Measurements from ENCODE around the gene TM7SF2.
A peak's percentile ranks its signal among the peaks of the same experiment; 100 is the strongest.
"Not testable (repeated sequence)": the region's sequence is repeated elsewhere in the genome, so short reads cannot be mapped to it uniquely, and the experiment has no call there.

The TM7SF2 gene

DNA sequence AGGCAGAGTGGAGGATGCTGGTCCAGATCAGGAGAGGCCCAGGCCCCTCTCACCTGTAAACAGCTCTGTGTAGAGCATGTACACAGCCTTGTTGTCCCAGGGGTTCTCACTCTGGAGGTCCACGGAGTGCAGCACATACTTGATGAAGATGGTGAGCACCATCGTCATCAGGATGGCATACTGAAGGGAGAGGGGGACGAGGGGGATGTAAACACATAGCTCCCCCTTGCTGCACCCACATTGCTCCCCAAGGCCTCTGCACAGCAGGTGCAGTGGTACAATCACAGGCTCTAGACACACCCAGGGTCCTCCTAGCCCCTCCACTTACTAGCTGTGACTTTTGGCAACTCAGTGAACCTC lies 19.7 kb downstream of the TM7SF2 start:
- DNase-seq: no peak

DNA sequence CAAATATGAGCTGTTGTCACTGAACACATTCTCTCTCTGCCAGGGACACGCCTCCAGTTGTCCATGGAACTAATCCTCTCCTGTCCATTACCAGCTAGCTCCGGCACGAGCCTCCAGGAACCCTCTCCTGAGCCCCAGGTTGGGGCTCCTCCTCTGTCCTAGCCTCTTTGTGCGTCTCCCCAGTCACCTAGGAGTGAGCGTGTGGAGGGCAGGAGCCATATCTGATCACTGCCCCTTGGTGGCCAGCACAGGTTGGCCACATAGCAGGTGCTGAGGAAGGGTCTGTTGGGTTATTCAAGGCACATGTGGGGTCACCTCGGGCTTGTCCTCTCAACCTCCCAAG lies 20.2 kb downstream of the TM7SF2 start:
- DNase-seq: no peak

DNA sequence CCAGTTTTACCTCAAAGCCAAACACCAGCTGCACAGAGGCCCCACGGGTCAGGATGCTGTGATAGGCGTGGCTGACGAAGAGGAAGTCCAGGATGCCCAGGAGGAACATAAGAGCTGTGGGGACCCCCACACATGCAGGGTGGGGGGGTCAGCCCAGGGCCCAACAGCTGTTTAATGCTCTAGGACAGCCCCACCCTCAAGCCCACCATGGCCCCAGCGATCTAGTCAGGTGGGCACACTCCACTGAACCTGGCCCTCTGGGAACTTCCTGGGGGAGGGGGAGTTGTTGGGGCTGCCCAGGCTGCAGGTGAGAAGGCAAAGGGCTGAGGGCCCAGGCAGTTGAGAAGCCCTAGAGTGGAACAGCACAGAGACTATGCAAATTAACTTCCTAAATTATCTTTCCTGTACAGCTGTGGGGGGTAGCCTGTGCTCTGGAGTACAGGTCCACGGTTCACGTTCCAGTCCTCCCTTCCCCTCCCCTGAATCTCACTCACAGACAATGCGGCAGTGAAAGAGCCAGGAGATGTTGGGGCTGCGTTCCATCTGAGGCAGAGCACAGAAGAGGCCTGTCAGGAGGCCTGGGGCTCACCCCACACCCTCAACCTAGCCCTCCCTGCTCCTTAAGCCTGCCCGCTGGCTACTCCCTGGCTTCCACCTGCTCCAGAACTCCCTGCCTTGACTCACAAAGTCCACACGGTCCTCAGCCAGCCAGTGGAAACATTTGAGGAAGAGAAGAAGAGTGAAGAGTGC lies 20.7 kb downstream of the TM7SF2 start:
- DNase-seq: no peak

DNA sequence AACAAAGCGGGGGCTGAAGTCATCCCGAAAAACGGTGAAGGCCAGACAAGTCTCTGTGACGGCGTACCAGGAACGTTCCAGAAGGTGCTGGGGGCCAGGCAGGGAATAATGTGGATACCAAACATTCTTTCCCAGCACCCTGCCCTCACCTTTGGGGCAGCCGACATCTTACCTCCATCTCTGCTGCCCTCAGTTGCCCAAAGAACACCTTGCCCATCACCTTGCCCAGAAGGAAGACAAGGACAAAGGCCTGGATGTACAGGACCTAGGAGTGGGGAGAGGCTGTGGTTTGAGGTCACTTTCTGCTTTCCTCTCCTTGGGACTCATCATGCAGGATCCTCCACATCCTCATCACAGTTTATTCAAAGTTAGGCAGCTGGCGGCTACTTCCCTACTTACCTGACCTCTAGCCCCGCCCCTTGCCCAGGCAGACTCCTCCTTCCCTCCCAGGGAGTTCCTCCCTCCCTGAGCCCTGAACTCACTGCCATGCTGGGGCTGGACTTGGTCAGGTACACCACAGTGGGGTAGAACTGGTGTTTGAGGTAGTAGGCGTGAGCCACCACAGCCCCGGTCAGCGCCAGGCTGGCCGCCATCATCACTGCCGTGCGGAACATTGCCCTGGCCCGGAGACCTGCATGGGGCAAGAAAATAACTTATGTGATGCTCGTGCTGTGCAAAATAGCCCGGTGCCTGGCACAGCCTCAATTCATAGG lies 21.5 kb downstream of the TM7SF2 start:
- DNase-seq: no peak

- DNase-seq: no peak
Measured at GRCh38 chr11:65133724-65134123, 22.1 kb downstream of the TM7SF2 start.

GRCh38 chr11:65134240-65134951 lies 22.7 kb downstream of the TM7SF2 start, which contains the start of gene SYVN1:
TSS of gene SYVN1 (minus strand) at chr11:65134519. CDS start at chr11:65133601, 918 bp downstream.
- peak; percentile 65 to 93 for DNase-seq

GRCh38 chr11:65134952-65135632 lies 23.4 kb downstream of the TM7SF2 start:
- DNase-seq: peak; percentile 94 to 98

- DNase-seq: no peak
Measured at GRCh38 chr11:65135633-65136145, 24.0 kb downstream of the TM7SF2 start.

GRCh38 chr11:65136515-65137096 lies 24.9 kb downstream of the TM7SF2 start:
- DNase-seq: no peak

DNA sequence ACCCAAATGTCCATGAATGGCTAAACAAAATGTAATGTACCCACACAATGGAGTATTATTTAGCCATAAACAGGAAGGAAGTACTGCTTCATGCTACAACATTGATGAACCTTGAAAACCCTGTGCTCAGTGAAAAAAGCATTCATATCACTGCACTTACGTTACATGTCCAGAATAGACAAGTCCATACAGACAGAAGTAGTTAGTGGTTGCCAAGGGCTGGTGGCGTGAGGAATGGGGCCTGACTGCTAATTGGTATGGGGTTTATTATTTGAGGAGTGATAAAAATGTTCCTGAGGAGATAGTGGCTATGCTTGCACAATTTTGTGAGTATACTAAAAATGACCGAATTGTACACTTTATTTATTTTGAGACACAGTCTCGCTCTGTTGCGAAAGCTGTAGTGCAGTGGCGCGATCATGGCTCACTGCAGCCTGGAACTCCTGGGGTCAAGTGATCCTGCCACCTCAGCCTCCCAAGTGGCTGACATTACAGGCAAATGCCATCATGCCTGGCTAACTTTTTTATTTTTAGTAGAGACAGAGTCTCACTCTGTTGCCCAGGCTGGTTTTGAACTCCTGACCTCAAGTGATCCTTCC lies 30.3 kb downstream of the TM7SF2 start:
- no peak for DNase-seq

DNA sequence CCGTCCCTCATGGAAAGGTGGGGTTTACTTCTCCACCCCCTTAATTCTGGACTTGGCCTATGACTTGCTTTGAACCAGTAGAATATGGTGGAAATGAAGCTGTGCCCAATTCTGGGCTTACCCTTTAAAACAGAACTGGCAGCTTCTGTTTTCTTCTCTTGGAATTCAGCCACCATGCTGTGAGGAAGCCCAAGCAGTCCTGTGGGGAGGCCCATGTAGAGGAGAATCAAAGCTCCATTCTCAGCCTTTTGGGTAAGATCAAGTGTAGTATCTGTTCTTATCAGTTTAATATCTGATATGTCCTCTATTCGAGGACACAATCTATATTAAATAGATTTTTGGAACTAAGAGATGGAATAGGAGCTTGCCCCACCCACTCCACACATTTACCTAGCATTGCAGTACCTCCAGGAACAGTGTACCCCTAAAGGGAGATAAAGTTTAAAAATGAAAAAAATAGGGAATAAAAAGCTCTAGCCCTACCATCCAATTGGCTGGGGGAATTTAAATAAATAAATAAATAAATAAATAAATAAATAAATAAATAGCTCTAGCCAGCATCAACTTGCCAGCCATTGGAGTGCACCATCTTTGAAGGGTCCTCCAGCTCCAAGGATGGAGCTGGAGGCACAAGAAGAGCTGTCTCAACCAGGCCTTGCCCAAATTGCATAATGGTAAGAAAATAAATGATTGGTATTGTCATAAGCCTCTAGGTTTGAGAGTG lies 35.8 kb downstream of the TM7SF2 start:
- no peak for DNase-seq

GRCh38 chr11:65148657-65149056 lies 37.0 kb downstream of the TM7SF2 start:
- no peak for DNase-seq

DNA sequence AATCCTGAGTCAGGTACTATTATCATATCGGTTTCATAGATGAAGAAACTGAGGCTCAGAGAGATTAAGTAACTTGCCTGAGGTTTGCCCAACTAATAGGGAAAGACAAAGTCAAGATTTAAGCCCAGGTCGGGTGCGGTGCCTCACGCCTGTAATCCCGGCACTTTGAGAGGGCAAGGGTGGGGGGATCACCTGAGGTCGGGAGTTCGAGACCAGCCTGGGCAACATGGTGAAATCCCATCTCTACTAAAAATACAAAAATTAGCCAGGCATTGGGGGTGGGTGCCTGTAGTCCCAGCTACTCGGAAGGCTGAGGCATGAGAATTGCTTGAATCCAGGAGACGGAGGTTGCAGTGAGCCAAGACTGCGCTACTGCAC lies 38.4 kb downstream of the TM7SF2 start:
- not testable (repeated sequence) for DNase-seq

GRCh38 chr11:65150509-65151299 lies 39.0 kb downstream of the TM7SF2 start:
- DNase-seq: peak; percentile 64 to 83

GRCh38 chr11:65151331-65151899 lies 39.7 kb downstream of the TM7SF2 start:
- no peak for DNase-seq

- no peak for DNase-seq
Measured at GRCh38 chr11:65152122-65152521, 40.5 kb downstream of the TM7SF2 start.

GRCh38 chr11:65156256-65156655 lies 44.6 kb downstream of the TM7SF2 start:
- DNase-seq: no peak

GRCh38 chr11:65156926-65157325 lies 45.3 kb downstream of the TM7SF2 start:
- DNase-seq: no peak

DNA sequence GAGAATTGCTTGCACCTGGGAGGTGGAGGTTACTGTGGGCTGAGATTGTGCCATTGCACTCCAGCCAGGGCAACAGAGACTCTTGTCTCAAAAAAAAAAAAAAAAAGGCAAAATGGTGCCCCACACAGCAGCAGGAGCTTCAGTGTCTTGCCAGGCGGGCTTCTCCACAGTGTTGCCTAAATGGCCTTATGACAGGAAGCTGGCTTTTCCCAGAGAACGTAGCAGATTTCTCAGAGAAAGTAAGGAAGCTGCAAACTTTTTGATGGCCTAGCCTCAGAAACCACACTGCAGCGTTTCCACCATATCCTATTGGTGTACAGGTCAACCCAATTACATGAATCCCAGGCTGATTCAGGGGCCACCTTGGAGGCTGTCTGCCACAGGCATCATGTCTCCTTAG lies 45.7 kb downstream of the TM7SF2 start:
- DNase-seq: no peak

DNA sequence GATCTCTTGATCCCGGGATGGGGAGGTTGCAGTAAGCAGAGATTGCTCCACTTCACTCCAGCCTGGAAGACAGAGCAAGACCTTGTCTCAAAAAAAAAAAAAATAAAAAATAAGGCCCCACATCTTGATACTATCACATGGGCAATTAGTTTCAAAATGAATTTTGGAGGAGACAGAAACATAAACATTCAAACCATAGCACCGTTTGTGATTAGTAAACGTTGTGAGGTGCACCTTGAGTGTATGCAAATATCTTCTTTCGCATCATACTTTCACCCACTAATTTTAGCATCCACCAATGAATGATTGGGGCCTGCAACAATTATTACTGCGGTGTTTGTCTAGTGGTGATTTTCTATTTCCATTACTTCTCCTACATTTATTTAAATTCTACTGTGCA lies 47.3 kb downstream of the TM7SF2 start:
- DNase-seq: no peak

All from SW 1271 (cell line).